Measurements from ENCODE around the gene PPP1R3C.

Gene PPP1R3C

DNA sequence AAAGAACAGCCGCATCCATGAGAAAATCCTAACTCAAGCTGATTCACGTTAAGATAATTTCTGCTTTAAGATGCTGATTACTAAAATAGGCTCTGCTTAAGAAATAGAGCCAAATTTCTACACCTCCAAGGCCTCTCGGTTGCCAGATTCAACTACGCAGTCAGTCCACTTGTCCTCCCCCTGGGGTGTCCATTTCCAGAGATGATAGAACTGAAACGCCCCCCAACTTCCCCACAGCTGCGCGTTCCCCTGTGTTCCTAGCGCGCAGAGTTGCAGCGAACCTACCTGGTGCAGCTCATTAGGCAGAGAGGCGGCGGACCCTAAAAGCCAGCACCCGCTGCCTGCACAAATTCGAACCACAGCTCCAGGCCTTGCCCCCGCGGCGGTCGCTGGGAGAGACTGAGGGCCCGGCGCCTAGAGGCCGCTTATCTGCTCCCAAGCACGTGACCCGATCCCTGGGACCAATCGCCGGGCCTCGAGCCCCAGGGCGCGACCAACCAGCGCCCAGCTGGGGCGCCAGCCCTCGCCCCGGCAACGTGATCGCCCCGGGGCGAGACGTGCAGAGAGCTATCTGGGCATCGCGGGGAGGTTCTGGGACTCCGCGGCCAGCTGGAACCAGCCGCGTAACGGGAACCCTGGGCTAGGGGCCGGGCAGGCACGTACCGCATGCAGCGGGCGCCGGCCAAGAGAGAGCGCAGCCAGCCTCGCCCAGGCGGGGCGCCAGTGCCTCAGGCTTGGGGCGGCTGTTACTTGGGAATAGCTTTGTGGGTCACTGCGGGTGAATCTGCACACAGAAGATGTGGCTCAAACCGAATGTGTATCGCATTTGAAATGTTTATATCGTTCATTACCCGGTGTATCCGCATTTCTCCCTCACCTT, at the start of gene PPP1R3C:
Gene PPP1R3C (minus strand): TSS at position 401 of the 880 bp plus-strand sequence. CDS start 102 bp downstream, at position 299.
- peak; percentile 43 for DNase-seq

DNA sequence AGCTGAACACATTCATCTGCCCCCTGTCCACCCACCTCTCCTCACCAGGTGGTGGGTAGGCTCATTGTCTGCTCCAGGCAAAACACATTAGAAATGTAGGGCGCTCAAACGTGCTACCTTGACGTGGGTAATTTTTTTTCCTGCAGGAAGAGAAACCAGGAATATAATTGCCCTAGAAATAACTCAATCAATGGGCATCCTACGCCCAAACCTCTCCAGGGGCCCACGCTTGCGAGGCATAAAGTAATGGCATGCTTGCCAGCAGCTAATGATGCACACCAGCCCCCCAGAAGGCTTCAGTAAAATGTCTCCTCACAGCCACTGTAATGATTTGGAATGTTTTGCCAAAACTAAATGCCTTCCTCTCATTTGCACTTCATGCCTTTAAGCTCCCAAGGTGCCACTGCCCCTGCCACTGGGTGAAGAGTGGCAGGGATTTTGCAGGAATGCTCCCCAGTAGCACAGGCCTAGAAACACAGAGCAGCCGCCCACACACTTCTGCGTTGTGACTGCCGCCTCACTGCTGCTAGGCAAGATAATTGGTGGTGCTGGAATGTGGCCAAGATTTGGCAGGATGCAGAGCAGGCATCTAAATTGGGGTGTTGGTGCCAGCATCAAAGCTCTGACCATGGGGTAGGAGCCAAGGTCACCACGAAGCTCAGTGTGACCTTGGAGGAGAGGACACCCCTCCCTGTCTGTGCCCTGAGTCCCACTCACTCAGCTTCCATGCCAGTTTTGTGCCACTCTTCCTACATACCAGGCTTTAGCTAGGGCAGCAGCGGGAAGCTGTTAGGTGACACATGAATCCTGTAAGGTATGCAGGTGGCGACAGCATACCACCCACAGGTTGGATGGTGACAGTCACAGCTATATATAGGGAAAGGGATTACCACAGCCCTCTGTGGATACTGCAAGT, 48.7 kb upstream of the PPP1R3C start:
- no peak for DNase-seq

GRCh38 chr10:91680487-91680886, 47.6 kb upstream of the PPP1R3C start:
- DNase-seq = no peak

- no peak for DNase-seq
Measured at GRCh38 chr10:91679296-91679695, 46.4 kb upstream of the PPP1R3C start.

- no peak for DNase-seq
Measured at GRCh38 chr10:91677911-91678310, 45.0 kb upstream of the PPP1R3C start.

- peak; percentile 12 for DNase-seq
Measured at GRCh38 chr10:91672021-91672608, 39.2 kb upstream of the PPP1R3C start.

DNA sequence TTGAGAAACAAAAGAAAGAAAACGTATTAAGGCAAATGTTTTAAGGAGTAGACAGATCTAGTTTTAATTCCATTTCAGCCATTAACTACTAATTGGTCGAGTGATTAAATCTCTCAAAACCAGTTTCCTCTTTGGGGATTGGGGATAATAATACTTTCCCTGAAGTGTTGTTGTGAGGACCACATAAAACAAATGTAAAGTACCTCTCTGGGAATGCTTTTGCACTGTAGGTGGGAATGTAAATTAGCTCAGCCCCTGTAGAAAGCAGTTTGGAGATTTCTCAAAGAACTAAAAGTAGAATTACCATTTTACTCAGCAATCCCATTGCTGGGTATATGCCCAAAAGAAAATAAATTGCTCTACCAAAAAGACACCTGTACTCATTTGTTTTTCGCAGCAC, 36.0 kb upstream of the PPP1R3C start:
- no peak for DNase-seq

DNA sequence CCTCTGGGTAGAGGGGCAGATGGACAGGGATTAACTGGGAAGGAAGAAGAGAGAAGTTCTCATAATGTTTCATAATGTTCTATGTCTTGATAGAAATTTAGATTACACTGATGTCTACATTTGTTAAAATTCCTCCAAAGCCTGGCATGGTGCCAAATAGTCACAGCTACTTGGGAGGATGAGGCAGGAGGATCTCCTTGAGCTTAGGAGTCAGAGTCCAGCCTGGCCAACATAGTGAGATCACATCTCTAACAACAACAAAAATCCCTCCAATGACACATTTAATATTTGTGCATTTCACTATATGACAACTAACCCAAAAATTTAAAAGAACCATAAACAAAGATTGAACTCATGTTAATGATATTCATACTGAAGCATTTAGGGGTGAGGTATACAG, 33.0 kb upstream of the PPP1R3C start:
- DNase-seq = no peak

- no peak for DNase-seq
Measured at GRCh38 chr10:91664426-91664825, 31.6 kb upstream of the PPP1R3C start.

- no peak for DNase-seq
Measured at GRCh38 chr10:91662993-91663392, 30.1 kb upstream of the PPP1R3C start.

DNA sequence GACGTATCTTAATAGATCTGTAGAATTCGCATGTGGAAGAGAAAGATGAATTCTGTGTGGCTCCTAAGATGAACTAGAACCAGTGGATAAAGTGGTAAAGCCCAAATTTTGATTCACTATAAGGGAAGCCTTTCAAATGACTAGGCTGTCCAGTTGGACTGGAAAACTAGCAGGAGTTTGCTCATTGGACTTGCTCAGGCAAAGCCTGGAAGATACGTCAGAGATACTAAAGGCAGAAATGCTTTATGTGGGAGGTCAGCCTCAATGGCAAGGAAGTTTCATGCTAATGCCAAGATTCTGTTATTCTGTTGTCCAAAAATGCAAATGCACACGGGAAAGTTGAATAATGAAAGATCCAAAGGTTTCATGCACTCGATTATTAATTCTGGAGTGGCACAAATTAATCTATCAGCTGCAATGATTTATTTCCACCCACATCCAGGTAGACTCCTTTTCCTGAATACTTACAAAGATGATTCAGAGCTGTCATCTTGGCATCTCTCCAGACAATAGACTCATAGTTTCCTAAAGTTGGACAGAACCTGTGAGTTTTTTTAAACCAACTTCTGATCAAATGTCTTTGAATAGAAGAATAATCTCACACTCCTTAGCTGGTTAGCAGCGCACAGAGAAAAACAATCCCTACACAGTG, 20.5 kb upstream of the PPP1R3C start:
- no peak for DNase-seq

DNA sequence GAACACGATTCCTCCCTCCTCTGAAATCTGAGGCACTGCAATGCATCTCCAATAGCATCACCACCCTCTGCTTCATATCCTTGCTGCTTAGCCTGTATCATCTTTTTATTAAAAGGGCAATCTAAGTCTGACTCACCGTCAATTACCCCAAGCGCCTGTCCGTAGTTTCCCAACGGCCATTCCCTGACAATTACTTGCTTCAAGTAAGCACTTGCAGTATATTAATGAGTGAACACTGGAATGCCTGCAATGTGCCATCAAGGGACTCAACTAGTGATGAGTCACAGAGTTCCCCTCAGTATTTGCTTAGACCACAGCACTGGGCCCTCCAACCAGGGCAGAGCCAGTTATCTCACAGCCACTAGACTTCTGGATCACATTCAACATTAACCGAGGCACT, 19.5 kb upstream of the PPP1R3C start:
- no peak for DNase-seq

GRCh38 chr10:91643700-91644099, 10.8 kb upstream of the PPP1R3C start:
- no peak for DNase-seq

DNA sequence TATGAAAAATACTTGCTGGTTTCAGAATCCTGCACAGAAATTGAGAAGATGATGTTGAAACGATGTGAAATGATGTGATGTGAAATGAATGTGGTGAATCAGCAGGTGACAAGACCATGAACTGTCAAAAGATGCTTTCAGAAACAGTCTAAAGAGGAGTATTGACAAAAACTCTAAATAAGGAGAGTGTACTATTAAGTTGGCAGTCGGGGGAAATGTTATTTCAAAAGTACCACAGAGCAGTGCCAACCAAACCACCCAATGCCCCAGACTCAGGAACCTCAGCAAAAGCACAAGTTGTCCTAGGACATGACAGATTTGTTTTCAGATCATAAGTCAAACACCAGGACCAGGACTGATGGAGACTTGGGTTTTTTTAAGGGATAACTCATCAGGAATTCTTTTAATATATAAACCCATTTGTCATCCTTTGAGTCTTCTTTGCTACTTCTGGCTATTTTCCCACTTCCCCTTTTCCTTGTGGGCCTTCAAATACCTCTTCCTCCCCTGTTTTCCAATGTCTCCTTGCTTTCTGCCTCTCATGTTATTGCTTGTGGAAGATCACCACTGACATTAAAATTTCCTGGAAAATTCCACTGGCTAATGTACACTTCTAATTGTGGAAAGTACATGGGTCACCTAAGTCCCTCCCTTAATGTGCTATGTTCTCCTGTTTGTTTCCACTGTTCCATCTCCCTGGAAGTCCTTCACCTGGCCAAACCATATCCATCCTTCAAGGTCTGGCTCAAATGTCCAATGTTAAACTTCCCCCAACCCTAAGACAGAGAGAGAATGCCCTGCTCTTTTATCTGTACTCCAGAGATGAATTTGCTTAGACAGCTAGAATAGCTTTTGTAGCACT, 10.2 kb upstream of the PPP1R3C start:
- DNase-seq = no peak

GRCh38 chr10:91636892-91637291, 4.0 kb upstream of the PPP1R3C start:
- DNase-seq = no peak

DNA sequence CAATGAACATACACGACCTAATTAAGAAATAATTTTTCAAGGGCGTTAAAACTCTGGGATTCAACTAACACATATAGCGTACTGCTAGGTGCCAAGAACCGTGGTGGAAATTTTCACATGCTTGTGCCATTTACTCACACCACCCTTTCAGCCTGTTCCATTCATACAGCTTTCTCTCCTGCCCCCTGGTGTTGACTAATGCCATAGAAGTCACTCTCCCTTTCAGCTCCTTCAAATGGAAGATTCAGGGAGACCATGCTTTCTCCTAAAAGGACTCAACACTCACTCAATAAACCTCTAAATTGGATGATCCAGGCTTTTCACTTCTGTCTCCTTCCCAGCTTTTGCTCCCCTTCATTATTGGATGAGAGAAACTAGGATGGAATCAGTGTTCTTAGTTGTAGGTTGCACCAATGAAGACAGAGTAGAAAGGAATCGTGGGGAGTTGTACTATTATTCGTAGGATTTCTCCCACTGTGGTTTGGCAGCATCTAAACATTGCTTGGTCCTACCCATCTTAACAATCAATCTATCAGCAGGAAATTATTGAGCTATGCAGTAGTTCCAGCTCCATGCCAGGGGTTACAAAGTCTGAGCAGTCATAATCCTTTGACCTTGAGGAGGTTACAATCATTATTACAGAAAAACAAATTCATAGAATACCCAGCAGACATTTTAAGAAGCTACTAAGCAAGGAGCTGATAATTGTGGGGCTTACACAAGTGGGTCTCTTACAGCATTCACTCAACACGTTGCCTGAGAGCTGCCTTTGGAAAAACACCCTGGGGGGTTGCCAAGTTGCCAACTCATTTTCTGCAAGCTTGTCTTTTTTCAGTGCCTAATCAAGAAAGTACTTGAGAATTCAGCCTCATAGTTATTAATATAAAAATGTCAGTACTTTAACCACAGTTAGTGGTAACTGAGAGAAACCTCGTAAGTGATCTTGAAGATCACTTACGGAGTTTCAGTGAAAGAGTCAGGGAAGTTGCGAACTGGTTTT, 2.8 kb upstream of the PPP1R3C start:
- peak; percentile 55 for DNase-seq

GRCh38 chr10:91634898-91635297, 2.0 kb upstream of the PPP1R3C start:
- DNase-seq = no peak

DNA sequence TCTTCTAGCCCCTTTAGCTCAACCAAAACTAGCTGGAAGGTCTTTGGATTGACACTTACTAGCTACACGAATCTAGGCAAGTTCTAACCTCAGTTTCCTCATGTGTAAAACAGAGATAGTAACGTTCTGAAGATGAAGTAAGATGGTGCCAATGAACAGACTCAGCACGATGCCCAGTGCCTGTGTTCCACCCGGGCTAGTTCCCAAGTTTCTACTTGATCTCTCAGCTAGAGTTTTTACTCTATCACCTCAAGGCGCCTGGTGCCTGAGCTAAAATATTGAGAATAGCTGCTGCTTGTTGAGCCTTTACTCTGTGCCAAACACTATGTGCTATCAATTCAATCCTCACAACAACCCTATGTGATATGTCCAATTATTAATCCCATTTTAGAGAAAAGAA, 1.4 kb upstream of the PPP1R3C start:
- DNase-seq = no peak

- no peak for DNase-seq
Measured at GRCh38 chr10:91630625-91631024, 2.2 kb downstream of the PPP1R3C start.

- DNase-seq = no peak
Measured at GRCh38 chr10:91629715-91630549, 2.9 kb downstream of the PPP1R3C start.

Measured in activated CD4-positive, alpha-beta T cell treated with anti-CD3 and anti-CD28 coated beads, Interleukin-2, amount 50 U/mL, for 16 hours (primary cell).